Right renal pelvis (tissue), 4 donors: ENCODE results near the gene ARRB1. TPM values are rescaled to one million over a fixed set of nuclear protein-coding genes. Genes with fewer than 3 reads are reported as not detected.
"Not testable (repeated sequence)": the region's sequence is repeated elsewhere in the genome, so short reads cannot be mapped to it uniquely, and the experiment has no call there.

Experiments used
- DNase-seq, 4 donors: peaks; one replicate each; pipeline ENCODE4 v3.0.0-alpha.2; 2013; ENCODE audit warnings: low read depth in 4 of 4, low spot score in 3 of 4, missing footprints in 1 of 4
- polyA plus RNA-seq, 4 donors: library from polyadenylated mRNA; unstranded; fragments of 120-200 nt; gene quantifications; one replicate each; pipeline ENCODE4 v1.2.1, GENCODE V29; 2013; ENCODE audit not compliant: insufficient read length in 4 of 4

Gene ARRB1
- polyA plus RNA-seq, 4 donors: 24.1 to 28.6 (median 26.0) TPM

- DNase-seq: no peak
Observed at GRCh38 chr11:75325713-75326438, 25.6 kb downstream of the ARRB1 start.

GRCh38 chr11:75324740-75325139, 26.7 kb downstream of the ARRB1 start:
- DNase-seq: no peak

GRCh38 chr11:75324189-75324588, 27.3 kb downstream of the ARRB1 start:
- no peak for DNase-seq

- no peak for DNase-seq
Observed at GRCh38 chr11:75323609-75324008, 27.9 kb downstream of the ARRB1 start.

- no peak for DNase-seq
Observed at GRCh38 chr11:75320643-75321042, 30.8 kb downstream of the ARRB1 start.

GRCh38 chr11:75320046-75320618, 31.3 kb downstream of the ARRB1 start:
- no peak for DNase-seq

- DNase-seq: no peak
Observed at GRCh38 chr11:75319035-75319877, 32.2 kb downstream of the ARRB1 start.

GRCh38 chr11:75317446-75318122, 33.9 kb downstream of the ARRB1 start:
- no peak for DNase-seq

- no peak for DNase-seq
Observed at GRCh38 chr11:75315439-75315805, 36.0 kb downstream of the ARRB1 start.

GRCh38 chr11:75314771-75315438, 36.6 kb downstream of the ARRB1 start:
- DNase-seq: no peak

- DNase-seq: no peak
Observed at GRCh38 chr11:75313513-75314272, 37.8 kb downstream of the ARRB1 start.

GRCh38 chr11:75312346-75312745, 39.1 kb downstream of the ARRB1 start:
- DNase-seq: no peak

- DNase-seq: no peak
Observed at GRCh38 chr11:75311858-75312288, 39.6 kb downstream of the ARRB1 start.

GRCh38 chr11:75308986-75309385, 42.5 kb downstream of the ARRB1 start:
- no peak for DNase-seq

GRCh38 chr11:75308116-75308515, 43.3 kb downstream of the ARRB1 start:
- DNase-seq: no peak

GRCh38 chr11:75307058-75307457, 44.4 kb downstream of the ARRB1 start:
- DNase-seq: no peak

- DNase-seq: no peak
Observed at GRCh38 chr11:75306529-75306928, 44.9 kb downstream of the ARRB1 start.

- no peak for DNase-seq
Observed at GRCh38 chr11:75305993-75306392, 45.5 kb downstream of the ARRB1 start.

GRCh38 chr11:75305452-75305851, 46.0 kb downstream of the ARRB1 start:
- DNase-seq: no peak

- DNase-seq: not testable (repeated sequence)
Observed at GRCh38 chr11:75304941-75305340, 46.5 kb downstream of the ARRB1 start.
